GM21423 (cell line): ENCODE data around the gene MKS1.

Source experiments
- ATAC-seq: cut with Tn5 transposase; IDR thresholded peaks from one replicate; pipeline ENCODE4 v1.9.1; 2021; ENCODE audit warnings: mild to moderate bottlenecking, moderate library complexity; ENCODE audit not compliant: unreplicated experiment

Gene MKS1

DNA sequence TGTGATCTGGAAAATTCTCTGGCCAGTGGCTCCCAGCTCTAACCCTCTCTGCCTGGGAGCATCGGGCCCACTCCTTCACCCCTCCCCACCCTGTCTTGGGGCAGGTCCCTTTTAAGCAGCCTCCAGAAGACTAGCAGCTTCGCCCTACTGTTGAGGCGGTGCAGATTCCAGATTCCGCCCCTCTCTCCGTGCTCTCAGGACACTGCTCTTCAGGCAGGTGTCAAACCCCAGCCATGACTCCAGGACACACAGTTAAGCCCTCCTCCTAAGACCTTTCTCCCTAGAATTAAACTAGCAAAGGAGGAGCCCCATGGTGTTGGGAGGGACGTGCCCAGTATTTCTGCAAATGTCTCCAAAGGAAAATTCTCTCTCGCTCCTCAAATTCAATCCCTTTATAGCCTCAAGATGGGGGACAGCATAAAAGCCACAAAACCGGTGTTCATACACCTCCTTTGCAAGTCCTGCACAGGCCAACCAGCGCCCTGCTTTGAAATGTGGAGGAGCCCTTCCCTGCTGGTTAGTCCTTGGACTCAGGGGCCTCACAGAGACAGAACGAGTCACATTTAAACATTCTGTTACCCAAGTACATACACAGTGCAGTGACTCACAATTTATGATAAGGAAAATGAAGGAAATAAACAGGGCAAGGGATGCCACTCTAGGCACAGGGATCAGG is 26.5 kb upstream of the MKS1 start:
- no peak for ATAC-seq

- no peak for ATAC-seq
Measured at GRCh38 chr17:58244963-58245362, 25.9 kb upstream of the MKS1 start.

GRCh38 chr17:58242171-58242784 is 23.2 kb upstream of the MKS1 start:
- ATAC-seq, result no peak

DNA sequence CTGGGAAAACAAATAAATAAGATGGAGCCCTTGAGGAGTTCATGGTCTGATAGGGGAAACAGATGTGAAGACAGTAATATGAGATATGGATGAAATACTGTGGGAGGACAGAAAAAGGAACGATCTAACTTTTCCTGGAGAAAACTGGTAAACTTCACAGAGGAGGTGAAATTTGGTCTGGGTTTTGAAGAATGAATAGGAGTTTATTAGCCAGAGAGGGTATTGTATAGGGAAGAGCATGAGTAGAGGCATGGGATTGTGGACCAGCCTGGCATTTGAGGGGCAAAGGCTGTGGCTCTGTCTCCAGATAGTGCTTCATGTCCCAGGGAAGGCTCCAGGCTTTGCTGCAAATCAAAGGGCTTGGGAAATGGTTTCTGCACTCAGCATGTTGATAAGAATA is 20.9 kb upstream of the MKS1 start:
- no peak for ATAC-seq

GRCh38 chr17:58238147-58238634 is 19.1 kb upstream of the MKS1 start, which contains the start of gene LPO:
LPO (plus strand) TSS chr17:58238584; CDS start chr17:58242980, 4,396 bp downstream.
- no peak for ATAC-seq

GRCh38 chr17:58236394-58236793 is 17.3 kb upstream of the MKS1 start:
- ATAC-seq, result no peak

GRCh38 chr17:58235821-58236220 is 16.8 kb upstream of the MKS1 start:
- no peak for ATAC-seq

- ATAC-seq, result no peak
Measured at GRCh38 chr17:58234512-58234911, 15.5 kb upstream of the MKS1 start.

DNA sequence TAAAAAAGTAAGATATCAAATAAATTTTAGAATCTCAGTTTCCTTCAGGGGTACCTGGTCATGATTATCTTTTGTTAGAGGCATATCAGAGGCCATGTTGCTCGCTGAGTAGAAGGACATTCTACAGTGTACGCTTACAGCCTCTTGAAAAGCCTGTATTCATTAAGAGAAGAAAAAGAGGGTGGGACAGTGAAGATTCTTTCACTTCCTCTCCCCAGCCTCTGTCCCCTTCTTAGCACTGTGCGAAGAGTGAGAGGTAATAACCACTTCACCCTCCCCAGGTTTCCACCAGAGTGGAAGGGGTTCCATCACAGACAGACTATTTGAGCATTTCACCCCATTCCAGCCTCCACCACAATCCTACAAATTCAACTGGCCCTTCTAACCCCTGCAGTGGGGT is 14.5 kb upstream of the MKS1 start:
- peak; percentile 54 for ATAC-seq

DNA sequence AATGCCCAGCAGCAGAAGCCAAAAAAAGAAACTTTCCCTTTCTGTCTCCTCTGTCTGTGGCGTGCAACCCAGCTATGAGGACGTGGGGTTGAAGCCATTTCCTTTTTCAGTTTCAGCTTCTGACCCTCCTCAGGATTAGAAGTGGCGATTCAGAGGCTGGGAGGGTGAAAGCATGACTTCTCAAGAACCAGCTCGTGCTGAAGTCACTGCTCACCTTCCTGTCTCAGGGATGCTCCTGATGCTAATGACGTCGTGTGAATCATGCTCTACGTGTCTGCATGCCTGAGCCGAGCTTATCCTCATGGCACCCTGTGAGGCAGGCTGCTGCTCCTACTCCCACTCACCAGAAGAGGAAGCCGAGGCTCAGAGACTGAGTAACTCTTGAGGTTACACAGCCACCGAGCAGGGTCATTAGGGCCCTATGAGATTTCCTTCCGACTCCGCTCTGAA is 13.7 kb upstream of the MKS1 start:
- ATAC-seq, result peak; percentile 79

DNA sequence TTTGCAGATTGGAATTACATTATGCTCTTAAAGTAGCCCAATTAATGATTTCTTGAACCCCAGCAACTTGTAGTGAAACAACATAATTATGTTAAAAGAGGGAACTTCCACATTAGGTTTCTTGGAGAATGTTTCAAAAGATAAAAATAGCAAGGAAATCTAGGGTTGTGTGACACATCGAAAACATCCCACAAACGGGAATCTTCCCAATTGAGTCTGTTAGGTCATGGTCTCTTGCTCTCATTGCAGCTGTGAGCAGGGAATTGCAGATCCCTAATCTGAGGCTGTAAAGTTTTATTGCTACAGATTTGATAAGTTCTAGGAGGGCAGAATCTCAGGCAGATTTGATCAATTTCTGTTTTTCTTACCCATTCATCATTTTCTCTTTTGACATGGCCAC is 12.6 kb upstream of the MKS1 start:
- ATAC-seq, result no peak

- no peak for ATAC-seq
Measured at GRCh38 chr17:58229881-58230280, 10.8 kb upstream of the MKS1 start.

- no peak for ATAC-seq
Measured at GRCh38 chr17:58229384-58229783, 10.3 kb upstream of the MKS1 start.

DNA sequence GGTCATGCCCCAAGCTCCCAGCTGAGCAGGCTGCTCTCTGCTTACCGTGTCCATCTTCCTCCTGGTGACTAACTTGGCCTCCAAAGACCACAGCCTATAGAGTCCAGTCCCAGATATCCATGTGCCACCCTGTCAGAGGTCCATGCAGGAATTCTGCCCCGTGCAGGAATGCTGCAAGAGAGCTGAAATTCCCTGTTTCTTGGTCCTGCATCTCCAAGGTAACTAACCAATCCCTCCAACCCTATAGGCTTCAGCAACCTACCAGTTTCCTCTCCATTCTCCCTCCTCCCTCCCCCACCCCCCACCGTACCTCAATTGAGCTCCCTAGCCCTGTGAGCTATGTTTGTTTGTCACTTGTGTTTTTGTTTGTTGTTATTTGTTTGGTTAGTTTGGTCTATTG is 9.6 kb upstream of the MKS1 start:
- ATAC-seq, result no peak

- ATAC-seq, result no peak
Measured at GRCh38 chr17:58227733-58228132, 8.7 kb upstream of the MKS1 start.

DNA sequence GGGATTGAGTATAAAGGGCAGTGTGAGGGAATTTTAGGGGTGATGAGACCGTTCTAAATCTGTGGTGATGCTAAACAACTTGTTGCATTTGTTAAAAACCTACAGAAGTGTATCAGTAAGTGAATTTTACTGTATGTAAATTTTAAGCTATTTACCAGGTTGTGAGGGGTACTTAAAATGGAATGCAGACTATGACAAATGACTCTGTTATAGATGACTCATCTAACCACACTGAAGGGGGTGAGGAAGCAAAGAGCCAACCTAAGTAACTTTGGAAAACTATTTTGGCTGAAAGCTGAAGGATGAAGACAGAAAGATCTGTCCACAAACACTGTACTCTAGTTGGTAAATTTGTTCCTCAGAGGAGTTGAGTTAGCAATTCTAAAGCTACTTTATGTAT is 5.3 kb upstream of the MKS1 start:
- no peak for ATAC-seq

GRCh38 chr17:58219789-58220183 is 731 bp upstream of the MKS1 start:
- no peak for ATAC-seq

DNA sequence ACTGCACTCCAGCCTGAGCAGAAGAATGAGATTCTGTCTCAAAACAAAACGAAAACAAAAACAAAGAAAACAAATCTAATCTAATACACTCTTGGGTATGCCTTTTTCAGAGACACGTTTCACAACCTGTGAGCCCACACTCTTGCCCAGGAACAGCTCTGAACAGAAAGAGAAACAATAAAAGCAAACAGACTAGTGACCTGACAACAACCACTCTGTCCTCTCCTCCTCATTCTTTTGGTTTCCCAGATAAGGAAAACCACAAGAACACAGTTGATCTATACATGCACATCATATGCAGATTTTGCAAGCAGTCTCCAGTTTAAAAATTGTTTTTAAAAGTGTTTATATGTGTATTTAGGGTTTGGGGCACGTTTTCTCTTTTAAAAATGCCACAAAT is 1.3 kb downstream of the MKS1 start:
- ATAC-seq, result no peak

GRCh38 chr17:58215685-58216084 is 3.4 kb downstream of the MKS1 start:
- no peak for ATAC-seq

DNA sequence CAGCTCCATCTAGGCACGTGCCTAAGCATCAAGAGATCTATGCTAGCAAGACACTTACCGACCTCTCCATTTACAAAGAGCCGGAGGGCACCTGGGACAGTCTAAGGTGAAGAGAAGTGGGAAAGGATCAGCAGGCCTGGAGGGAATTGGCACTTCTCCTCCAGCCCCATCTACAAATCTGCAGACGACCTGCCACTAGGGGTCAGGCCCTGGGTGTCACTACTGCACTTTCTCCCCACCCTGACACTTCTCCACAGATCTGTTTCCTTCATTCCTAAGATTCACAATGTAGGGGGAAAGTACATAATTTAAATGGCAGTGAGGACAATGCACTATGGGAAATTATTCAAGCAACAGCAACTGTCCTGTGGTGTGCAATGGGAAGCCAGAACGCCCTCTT is 8.1 kb downstream of the MKS1 start:
- ATAC-seq, result no peak

DNA sequence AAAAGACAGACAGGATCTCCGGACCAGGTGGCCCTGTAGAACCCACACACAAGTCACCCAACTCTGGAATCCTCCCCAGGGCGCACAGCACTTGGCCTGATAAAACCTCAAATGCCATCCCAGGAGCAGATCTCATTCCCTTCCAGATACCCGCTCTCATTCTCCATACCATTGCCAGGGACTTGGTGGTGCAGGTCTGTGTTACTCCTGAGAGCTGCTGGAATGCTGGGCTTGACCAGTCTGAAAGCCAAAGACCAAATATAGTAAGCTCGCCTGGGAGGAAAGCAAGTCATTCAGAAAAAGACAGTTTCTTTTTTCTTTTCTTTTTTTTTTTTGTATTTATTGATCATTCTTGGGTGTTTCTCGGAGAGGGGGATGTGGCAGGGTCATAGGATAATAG is 10.7 kb downstream of the MKS1 start:
- no peak for ATAC-seq

DNA sequence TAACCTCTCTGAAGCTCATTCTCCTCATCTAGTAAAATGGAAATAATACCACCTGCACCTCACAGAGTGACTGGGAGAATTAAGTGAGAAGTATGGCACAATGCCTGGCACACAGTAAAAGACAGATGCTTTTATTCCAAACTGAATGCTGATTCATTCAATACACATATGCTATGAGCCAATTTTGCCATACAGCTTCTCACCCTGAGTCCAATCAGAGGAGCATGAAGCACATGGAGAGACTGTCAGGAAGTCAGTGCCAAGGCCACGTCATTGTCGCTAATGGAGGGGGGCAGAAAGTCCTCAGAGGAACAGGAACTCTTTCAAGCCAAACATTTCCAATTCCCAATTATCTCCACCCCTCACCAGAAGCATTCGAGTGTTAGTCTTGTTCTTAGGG is 11.6 kb downstream of the MKS1 start:
- no peak for ATAC-seq

GRCh38 chr17:58205936-58206335 is 13.1 kb downstream of the MKS1 start:
- ATAC-seq, result no peak
